Measurements from ENCODE around the gene LRRC4C.

DNA sequence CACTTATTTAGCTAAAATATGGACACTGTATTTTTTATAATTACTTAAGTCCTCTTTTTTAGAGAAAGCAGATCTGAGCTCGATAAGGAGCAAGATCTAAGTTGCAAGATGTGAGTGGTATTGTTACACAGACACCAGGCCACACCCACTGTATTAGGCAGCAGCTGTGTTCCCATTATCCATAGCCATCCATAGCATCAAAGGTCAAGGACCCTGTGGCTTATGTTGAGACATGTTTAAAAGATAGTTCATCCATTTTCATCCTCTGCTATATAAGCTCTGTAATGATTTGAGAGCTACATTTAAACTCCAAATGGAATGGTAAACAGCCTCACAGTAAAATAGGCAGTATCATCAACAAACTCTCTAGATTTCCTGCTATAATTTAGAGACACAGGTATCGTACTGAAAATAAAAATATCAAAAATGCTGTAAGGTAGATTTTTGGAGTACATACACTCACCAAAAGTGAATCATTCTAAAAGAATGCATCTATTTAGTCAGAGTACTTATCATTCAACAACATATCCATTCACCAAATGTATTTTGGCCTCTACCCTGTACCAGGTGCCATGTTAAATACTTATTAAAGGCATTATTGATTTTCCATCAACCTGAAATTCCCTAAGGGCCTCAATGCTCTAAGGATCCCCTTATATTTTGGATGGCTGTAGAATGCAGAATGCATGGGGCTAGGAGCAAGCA, 574.0 kb downstream of the LRRC4C start:
- no peak for TF ChIP-seq EZH2 (IDR thresholded peaks at IDR 0.05)
- no peak for TF ChIP-seq CTCF (IDR thresholded peaks at IDR 0.05)
